ENCODE data around the gene FBXW2. TPM values are rescaled to one million over a fixed set of nuclear protein-coding genes. Genes with fewer than 3 reads are reported as not detected.
"Not testable (repeated sequence)": the region's sequence is repeated elsewhere in the genome, so short reads cannot be mapped to it uniquely, and the experiment has no call there.

The FBXW2 gene
- total RNA-seq, 4 donors from 2014 or later, result 46.9 to 54.8 (median 50.1) TPM

- no peaks in the 10 kb centered on the region for H3K27me3 ChIP-seq
- H3K9me3 ChIP-seq, result no peaks in the 10 kb centered on the region
- DNase-seq, result no peak
- WGBS, 2 donors, result 96 to 97% methylated on average over 2 of the region's 2 CpGs
- TF ChIP-seq POLR2A (IDR thresholded peaks at IDR 0.05) (no peak), CTCF (IDR thresholded peaks at IDR 0.05) (no peak)
- no peak overlapping the region for H3K27ac ChIP-seq
- intact Hi-C loops (cut with DNase I), result loop anchor here (5.0 kb wide), 2 partner anchors 182 to 307 kb away; no protein-coding TSS in a partner anchor
- H3K4me3 ChIP-seq (replicated peaks in 1 of 3), result no peak overlapping the region
- H3K4me1 ChIP-seq, result peaks cover 8 to 23% of the 10 kb centered on the region in 2 donors
- H3K36me3 ChIP-seq, result no peaks in the 10 kb centered on the region
Observed at GRCh38 chr9:120755044-120755443, 38.2 kb downstream of the FBXW2 start.

GRCh38 chr9:120750421-120750820 lies 42.8 kb downstream of the FBXW2 start:
- Histone ChIP-seq H3K36me3 (no peaks in the 10 kb centered on the region), H3K4me3 (replicated peaks in 1 of 3) (no peak overlapping the region), H3K9me3 (no peaks in the 10 kb centered on the region), H3K27ac (no peak overlapping the region), H3K4me1 (no peaks in the 10 kb centered on the region), H3K27me3 (no peaks in the 10 kb centered on the region)
- TF ChIP-seq POLR2A (IDR thresholded peaks at IDR 0.05) (no peak), CTCF (IDR thresholded peaks at IDR 0.05) (no peak)
- DNase-seq, result no peak
- WGBS, 2 donors, result 87 to 88% methylated on average over 5 of the region's 5 CpGs
- intact Hi-C loops (cut with DNase I), result no loop called here

GRCh38 chr9:120746366-120746765 lies 46.9 kb downstream of the FBXW2 start:
- H3K36me3 ChIP-seq; H3K9me3 ChIP-seq; H3K4me3 ChIP-seq (replicated peaks in 1 of 3); H3K27me3 ChIP-seq; DNase-seq; H3K27ac ChIP-seq; intact Hi-C loops (cut with DNase I); H3K4me1 ChIP-seq: not testable (repeated sequence)
- 90 to 100% methylated on average over 7 to 14 of the region's 26 CpGs for WGBS, 2 donors

GRCh38 chr9:120745278-120745677 lies 47.9 kb downstream of the FBXW2 start:
- 87 to 98% methylated on average over 6 of the region's 6 CpGs for WGBS, 2 donors
- TF ChIP-seq POLR2A (IDR thresholded peaks at IDR 0.05) (no peak), CTCF (IDR thresholded peaks at IDR 0.05) (no peak)
- intact Hi-C loops (cut with DNase I), result no loop called here
- Histone ChIP-seq H3K9me3 (no peaks in the 10 kb centered on the region), H3K36me3 (no peaks in the 10 kb centered on the region), H3K4me3 (replicated peaks in 1 of 3) (no peak overlapping the region), H3K27me3 (no peaks in the 10 kb centered on the region), H3K4me1 (no peaks in the 10 kb centered on the region), H3K27ac (no peak overlapping the region)
- no peak for DNase-seq

- intact Hi-C loops (cut with DNase I), result no loop called here
- TF ChIP-seq CTCF (IDR thresholded peaks at IDR 0.05), result peak in 5 of 6 experiments; percentile 38 to 62 (median 53)
- no peak for TF ChIP-seq POLR2A (IDR thresholded peaks at IDR 0.05)
- Histone ChIP-seq H3K4me1 (no peaks in the 10 kb centered on the region), H3K27me3 (no peaks in the 10 kb centered on the region), H3K4me3 (replicated peaks in 1 of 3) (no peak overlapping the region), H3K9me3 (no peaks in the 10 kb centered on the region), H3K36me3 (no peaks in the 10 kb centered on the region), H3K27ac (no peak overlapping the region)
- DNase-seq, result no peak
- WGBS, 2 donors, result 90% methylated on average over 6 of the region's 6 CpGs
Observed at GRCh38 chr9:120742951-120743416, 50.2 kb downstream of the FBXW2 start.

- H3K27me3 ChIP-seq, result no peaks in the 10 kb centered on the region
- TF ChIP-seq POLR2A (IDR thresholded peaks at IDR 0.05) (no peak), CTCF (IDR thresholded peaks at IDR 0.05) (no peak)
- no peak for DNase-seq
- H3K4me3 ChIP-seq (replicated peaks in 1 of 3), result no peak overlapping the region
- H3K9me3 ChIP-seq, result no peaks in the 10 kb centered on the region
- H3K27ac ChIP-seq, result no peak overlapping the region
- intact Hi-C loops (cut with DNase I), result no loop called here
- 89 to 96% methylated on average over 1 of the region's 1 CpG for WGBS, 2 donors
- H3K4me1 ChIP-seq, result no peaks in the 10 kb centered on the region
- no peaks in the 10 kb centered on the region for H3K36me3 ChIP-seq
Observed at GRCh38 chr9:120741701-120742100, 51.5 kb downstream of the FBXW2 start.
